Fibroblast of lung (primary cell): Measurements from ENCODE around the gene LRRIQ3.

Source experiments
- CTCF ChIP-seq, 2 donors: IDR thresholded peaks in 1 of 2; conservative IDR thresholded peaks in 1 of 2; 1 replicate in 1 of 2; 2 replicates in 1 of 2; pipeline ENCODE4 v1.5.1; 2011 to 2012; ENCODE audit warnings: low read length in 2 of 2, control low read depth in 1 of 2, inconsistent platforms in 1 of 2, low read depth in 1 of 2, mild to moderate bottlenecking in 1 of 2
- EZH2 ChIP-seq: IDR thresholded peaks from 2 replicates; pipeline ENCODE4 v1.5.1; 2012; ENCODE audit warnings: low read length, control low read depth, mild to moderate bottlenecking; ENCODE audit errors: missing control alignments

GRCh38 chr1:74057719-74058118 lies 140.3 kb downstream of the LRRIQ3 start:
- TF ChIP-seq CTCF (conservative IDR thresholded peaks at IDR 0.05 in 1 of 2, IDR thresholded peaks at IDR 0.05 in 1 of 2; ENCODE audit: low read depth in 1 of 2, low read length in 2 of 2) (no peak), EZH2 (no peak)
